ENCODE data around the gene CHSY1. TPM values are rescaled to one million over a fixed set of nuclear protein-coding genes. Genes with fewer than 3 reads are reported as not detected.

Gene CHSY1
- polyA plus RNA-seq, 3 donors, result 2.7 to 19.0 (median 3.0) TPM

DNA sequence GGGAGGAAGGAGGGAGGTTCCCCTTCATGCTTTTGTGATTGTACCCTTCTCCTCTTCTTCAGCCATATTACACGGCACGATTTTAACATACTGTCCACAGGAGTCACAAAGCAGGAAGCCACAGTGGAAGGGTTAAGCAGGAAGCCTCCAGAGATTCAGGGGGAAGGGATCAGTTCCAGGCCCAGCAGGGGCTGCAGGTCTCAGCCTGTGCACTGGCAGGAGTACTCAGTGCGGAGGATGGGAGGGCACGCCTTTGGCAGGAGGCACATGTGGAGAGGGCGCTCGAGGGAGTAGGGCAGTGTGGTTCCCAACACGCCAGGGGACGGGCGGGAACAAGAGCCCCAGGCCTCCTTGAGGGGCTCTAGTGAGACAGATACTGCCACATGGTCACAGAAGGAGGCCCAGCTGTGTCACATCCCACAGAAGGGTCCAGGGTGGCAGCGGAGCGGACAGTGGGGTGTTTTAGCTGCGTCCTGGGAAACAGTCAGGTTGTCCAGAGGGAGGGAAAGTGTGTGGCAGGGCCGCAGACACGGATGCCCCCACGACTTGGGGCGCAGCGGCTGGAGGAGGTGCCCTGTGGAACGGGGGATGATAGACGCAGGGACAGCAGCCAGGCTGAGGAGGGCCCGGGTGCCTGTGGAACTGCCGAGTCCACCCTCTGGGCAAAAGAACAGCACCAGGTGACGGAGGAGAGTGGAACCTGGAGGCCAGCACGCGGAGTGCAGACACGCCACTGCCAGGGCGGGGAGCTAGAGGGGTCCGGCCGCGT, 77.5 kb downstream of the CHSY1 start:
- H3K36me3 Mint-ChIP-seq, result peaks cover 41 to 43% of the 10 kb centered on the region in 2 donors
- H3K4me1 Mint-ChIP-seq, result peaks cover 79% of the 10 kb centered on the region
- 95% methylated on average over 20 of the region's 29 CpGs for WGBS (ENCODE audit: insufficient coverage)
- peak overlapping the region in 1 of 2 donors; percentile 61 for H3K4me3 Mint-ChIP-seq
- peaks cover 53 to 61% of the 10 kb centered on the region in 2 donors for H3K4me1 ChIP-seq (ENCODE audit: control insufficient read depth in 1 of 2, insufficient read depth in 2 of 2, low read length in 2 of 2)
- peaks cover 52% of the 10 kb centered on the region for H3K79me2 ChIP-seq (ENCODE audit: insufficient read depth, low read length)
- peaks cover 0 to 1% (median 0%) of the 10 kb centered on the region in 7 donors for H3K9me3 Mint-ChIP-seq
- H3K27me3 Mint-ChIP-seq (ENCODE audit: low read depth in 3 of 3), result no peaks in the 10 kb centered on the region
- no peaks in the 10 kb centered on the region for H3K9me3 ChIP-seq (replicated peaks in 1 of 2; ENCODE audit: control insufficient read depth in 1 of 2, insufficient read depth in 1 of 2, low read length in 2 of 2)
- peak overlapping the region; percentile 13 to 67 for H3K27ac ChIP-seq (ENCODE audit: low read depth in 1 of 2, low read length in 2 of 2)
- peaks cover 5 to 20% of the 10 kb centered on the region in 2 donors for H3K36me3 ChIP-seq (replicated peaks in 1 of 2; ENCODE audit: control insufficient read depth in 1 of 2, insufficient read depth in 2 of 2, low read length in 2 of 2)
- H3K4me3 ChIP-seq (replicated peaks in 1 of 3; ENCODE audit: low read depth in 2 of 3, low read length in 3 of 3), result peak overlapping the region in 1 of 3 experiments; percentile 57
- peaks cover 3% of the 10 kb centered on the region for H4K20me1 ChIP-seq (ENCODE audit: insufficient read depth, low read length)
- no peak for DNase-seq
- H3K27ac Mint-ChIP-seq, result peak overlapping the region; percentile 57 to 94 (median 83)
- no peaks in the 10 kb centered on the region for H3K27me3 ChIP-seq (ENCODE audit: control insufficient read depth in 2 of 2, insufficient read depth in 2 of 2, low read length in 2 of 2)
- TF ChIP-seq, protein P1, sequence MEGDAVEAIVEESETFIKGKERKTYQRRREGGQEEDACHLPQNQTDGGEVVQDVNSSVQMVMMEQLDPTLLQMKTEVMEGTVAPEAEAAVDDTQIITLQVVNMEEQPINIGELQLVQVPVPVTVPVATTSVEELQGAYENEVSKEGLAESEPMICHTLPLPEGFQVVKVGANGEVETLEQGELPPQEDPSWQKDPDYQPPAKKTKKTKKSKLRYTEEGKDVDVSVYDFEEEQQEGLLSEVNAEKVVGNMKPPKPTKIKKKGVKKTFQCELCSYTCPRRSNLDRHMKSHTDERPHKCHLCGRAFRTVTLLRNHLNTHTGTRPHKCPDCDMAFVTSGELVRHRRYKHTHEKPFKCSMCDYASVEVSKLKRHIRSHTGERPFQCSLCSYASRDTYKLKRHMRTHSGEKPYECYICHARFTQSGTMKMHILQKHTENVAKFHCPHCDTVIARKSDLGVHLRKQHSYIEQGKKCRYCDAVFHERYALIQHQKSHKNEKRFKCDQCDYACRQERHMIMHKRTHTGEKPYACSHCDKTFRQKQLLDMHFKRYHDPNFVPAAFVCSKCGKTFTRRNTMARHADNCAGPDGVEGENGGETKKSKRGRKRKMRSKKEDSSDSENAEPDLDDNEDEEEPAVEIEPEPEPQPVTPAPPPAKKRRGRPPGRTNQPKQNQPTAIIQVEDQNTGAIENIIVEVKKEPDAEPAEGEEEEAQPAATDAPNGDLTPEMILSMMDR (IDR thresholded peaks at IDR 0.05), result no peak
- H3K9ac ChIP-seq (ENCODE audit: insufficient read depth, low read length, poor library complexity, severe bottlenecking), result no peak overlapping the region
- intact Hi-C loops (cut with micrococcal nuclease), result no loop called here
- no peak overlapping the region for H2AFZ ChIP-seq (ENCODE audit: insufficient read depth, low read depth, low read length, poor library complexity, severe bottlenecking)
- peak overlapping the region; percentile 65 for H3K4me2 ChIP-seq (replicated peaks; ENCODE audit: extremely low read depth, low read length, poor library complexity, severe bottlenecking)

DNA sequence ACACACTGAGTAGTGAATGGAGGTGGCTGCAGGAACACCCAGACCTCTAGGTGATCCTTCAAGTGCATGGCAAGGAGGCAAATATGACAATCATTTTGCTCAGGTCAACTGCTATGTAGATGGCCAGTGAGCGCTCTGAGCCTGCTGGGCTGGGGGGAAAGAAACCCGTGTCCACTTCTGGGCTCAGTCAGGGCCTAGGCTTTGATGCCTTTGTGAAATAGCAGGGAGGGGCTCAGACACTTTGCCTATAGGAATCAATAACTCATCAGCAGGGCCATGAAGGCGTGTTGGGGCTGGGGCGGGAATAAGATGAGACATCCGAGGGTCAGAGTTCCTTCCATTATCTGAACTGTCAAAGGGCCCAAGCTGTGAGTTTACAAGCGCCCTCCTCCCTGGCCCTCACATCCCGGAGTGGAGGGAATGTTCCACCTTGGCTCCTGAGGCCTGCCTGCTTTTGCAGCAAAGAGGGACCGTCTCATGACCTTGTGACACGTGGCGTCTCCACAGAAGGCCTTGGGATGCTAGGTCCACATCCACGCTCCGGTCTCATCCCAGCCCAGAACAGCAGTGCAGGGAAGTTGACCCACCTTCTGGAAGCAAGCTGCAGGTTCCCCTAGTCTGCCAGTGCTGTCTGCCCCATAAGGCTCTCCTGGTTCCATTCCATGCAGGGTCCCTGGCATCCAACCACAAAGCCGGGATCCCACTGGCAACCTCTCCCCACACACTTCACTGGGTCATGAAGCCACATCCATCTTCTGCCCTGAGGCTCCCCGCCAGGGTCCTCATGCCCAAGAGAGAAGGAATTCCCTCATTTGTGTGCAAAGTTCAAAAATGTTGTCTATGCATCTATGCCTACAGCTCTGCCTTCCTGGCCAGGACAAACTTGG, 78.4 kb downstream of the CHSY1 start:
- H3K27me3 Mint-ChIP-seq (ENCODE audit: low read depth in 3 of 3), result no peaks in the 10 kb centered on the region
- 99% methylated on average over 13 of the region's 14 CpGs for WGBS (ENCODE audit: insufficient coverage)
- H3K36me3 ChIP-seq (replicated peaks in 1 of 2; ENCODE audit: control insufficient read depth in 1 of 2, insufficient read depth in 2 of 2, low read length in 2 of 2), result peaks cover 3 to 12% of the 10 kb centered on the region in 2 donors
- no peak overlapping the region for H3K4me3 ChIP-seq (replicated peaks in 1 of 3; ENCODE audit: low read depth in 2 of 3, low read length in 3 of 3)
- intact Hi-C loops (cut with micrococcal nuclease), result no loop called here
- no peak overlapping the region for H3K9ac ChIP-seq (ENCODE audit: insufficient read depth, low read length, poor library complexity, severe bottlenecking)
- H3K4me2 ChIP-seq (replicated peaks; ENCODE audit: extremely low read depth, low read length, poor library complexity, severe bottlenecking), result no peak overlapping the region
- peak overlapping the region; percentile 12 to 61 for H3K4me3 Mint-ChIP-seq
- peaks cover 0 to 1% (median 0%) of the 10 kb centered on the region in 7 donors for H3K9me3 Mint-ChIP-seq
- no peaks in the 10 kb centered on the region for H3K9me3 ChIP-seq (replicated peaks in 1 of 2; ENCODE audit: control insufficient read depth in 1 of 2, insufficient read depth in 1 of 2, low read length in 2 of 2)
- H3K79me2 ChIP-seq (ENCODE audit: insufficient read depth, low read length), result peaks cover 43% of the 10 kb centered on the region
- H3K27me3 ChIP-seq (ENCODE audit: control insufficient read depth in 2 of 2, insufficient read depth in 2 of 2, low read length in 2 of 2), result no peaks in the 10 kb centered on the region
- TF ChIP-seq, protein P1 (IDR thresholded peaks at IDR 0.05), result no peak
- peaks cover 62 to 69% of the 10 kb centered on the region in 2 donors for H3K4me1 ChIP-seq (ENCODE audit: control insufficient read depth in 1 of 2, insufficient read depth in 2 of 2, low read length in 2 of 2)
- no peak overlapping the region for H2AFZ ChIP-seq (ENCODE audit: insufficient read depth, low read depth, low read length, poor library complexity, severe bottlenecking)
- H3K27ac Mint-ChIP-seq, result peak overlapping the region in 3 of 7 donors; percentile 33 to 88 (median 57)
- H3K27ac ChIP-seq (ENCODE audit: low read depth in 1 of 2, low read length in 2 of 2), result no peak overlapping the region
- H3K4me1 Mint-ChIP-seq, result peaks cover 79% of the 10 kb centered on the region
- H4K20me1 ChIP-seq (ENCODE audit: insufficient read depth, low read length), result no peaks in the 10 kb centered on the region
- no peak for DNase-seq
- peaks cover 35 to 36% of the 10 kb centered on the region in 2 donors for H3K36me3 Mint-ChIP-seq

Measured in CD14-positive monocyte (primary cell).